Measurements from ENCODE around the gene BDKRB2. TPM values are rescaled to one million over a fixed set of nuclear protein-coding genes. Genes with fewer than 3 reads are reported as not detected.
A peak's percentile ranks its signal among the peaks of the same experiment; 100 is the strongest.

Gene BDKRB2
- total and polyA plus RNA-seq, 12 donors, result 0.18 to 6.8 (median 1.6) TPM

GRCh38 chr14:96214793-96215192 is 10.2 kb downstream of the BDKRB2 start:
- no peaks in the 10 kb centered on the region for H3K36me3 ChIP-seq (replicated peaks in 1 of 2)
- no peaks in the 10 kb centered on the region for H3K4me1 ChIP-seq (replicated peaks in 1 of 2)
- H3K9me3 ChIP-seq (replicated peaks in 1 of 3), result no peaks in the 10 kb centered on the region
- no peak overlapping the region for H3K27ac ChIP-seq
- 68 to 84% (median 78%) methylated on average over 4 of the region's 4 CpGs for WGBS, 4 donors
- TF ChIP-seq CTCF (IDR thresholded peaks at IDR 0.05), result no peak
- no peak for TF ChIP-seq POLR2A (IDR thresholded peaks at IDR 0.05)
- no peak for DNase-seq
- intact Hi-C loops (cut with DNase I), result no loop called here
- no peaks in the 10 kb centered on the region for H3K27me3 ChIP-seq
- no peak overlapping the region for H3K4me3 ChIP-seq

GRCh38 chr14:96215452-96216244 is 11.0 kb downstream of the BDKRB2 start:
- Histone ChIP-seq H3K27me3 (no peaks in the 10 kb centered on the region), H3K4me3 (no peak overlapping the region), H3K9me3 (replicated peaks in 1 of 3) (no peaks in the 10 kb centered on the region), H3K27ac (no peak overlapping the region), H3K36me3 (replicated peaks in 1 of 2) (no peaks in the 10 kb centered on the region), H3K4me1 (replicated peaks in 1 of 2) (no peaks in the 10 kb centered on the region)
- intact Hi-C loops (cut with DNase I), result no loop called here
- DNase-seq, result no peak
- 75 to 89% (median 81%) methylated on average over 7 of the region's 7 CpGs for WGBS, 4 donors
- no peak for TF ChIP-seq POLR2A (IDR thresholded peaks at IDR 0.05)
- TF ChIP-seq CTCF (IDR thresholded peaks at IDR 0.05), result no peak

- DNase-seq, result no peak
- H3K27me3 ChIP-seq, result no peaks in the 10 kb centered on the region
- H3K9me3 ChIP-seq (replicated peaks in 1 of 3), result no peaks in the 10 kb centered on the region
- H3K4me3 ChIP-seq, result no peak overlapping the region
- no peak overlapping the region for H3K27ac ChIP-seq
- no peaks in the 10 kb centered on the region for H3K36me3 ChIP-seq (replicated peaks in 1 of 2)
- intact Hi-C loops (cut with DNase I), result no loop called here
- H3K4me1 ChIP-seq (replicated peaks in 1 of 2), result no peaks in the 10 kb centered on the region
- 79 to 89% (median 84%) methylated on average over 1 of the region's 1 CpG for WGBS, 4 donors
- TF ChIP-seq CTCF (IDR thresholded peaks at IDR 0.05) (no peak), POLR2A (IDR thresholded peaks at IDR 0.05) (no peak)
Observed at GRCh38 chr14:96216627-96217026, 12.0 kb downstream of the BDKRB2 start.

GRCh38 chr14:96217376-96217913 is 12.8 kb downstream of the BDKRB2 start:
- no peak overlapping the region for H3K27ac ChIP-seq
- intact Hi-C loops (cut with DNase I), result no loop called here
- H3K4me3 ChIP-seq, result no peak overlapping the region
- no peaks in the 10 kb centered on the region for H3K36me3 ChIP-seq (replicated peaks in 1 of 2)
- 65 to 86% (median 79%) methylated on average over 8 of the region's 8 CpGs for WGBS, 4 donors
- H3K9me3 ChIP-seq (replicated peaks in 1 of 3), result no peaks in the 10 kb centered on the region
- no peaks in the 10 kb centered on the region for H3K27me3 ChIP-seq
- TF ChIP-seq POLR2A (IDR thresholded peaks at IDR 0.05), result no peak
- TF ChIP-seq CTCF (IDR thresholded peaks at IDR 0.05), result no peak
- H3K4me1 ChIP-seq (replicated peaks in 1 of 2), result no peaks in the 10 kb centered on the region
- DNase-seq, result peak in 1 of 7 donors; percentile 62

Data from adrenal gland (tissue), 12 donors.